ENCODE data around the gene IGSF9B.

IGSF9B gene

DNA sequence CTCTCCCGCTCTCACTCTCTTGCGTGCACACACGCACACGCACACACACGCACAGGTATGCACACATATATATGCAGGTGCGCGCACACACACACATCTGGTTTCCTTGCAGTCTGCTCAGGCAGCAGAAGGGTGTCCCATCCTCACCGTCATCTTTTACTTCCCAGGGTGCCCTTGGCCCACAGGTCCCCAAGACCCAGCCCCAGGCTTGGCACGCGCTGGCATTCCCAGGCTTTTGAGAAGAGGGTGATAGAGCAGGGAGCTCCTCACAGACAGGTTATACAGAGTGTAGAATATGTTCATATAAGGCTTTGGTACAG lies 59.5 kb downstream of the IGSF9B start:
- H3K27ac ChIP-seq (ENCODE audit: low read depth, low read length) = no peak overlapping the region
- no peak for TF ChIP-seq EZH2phosphoT487 (conservative IDR thresholded peaks at IDR 0.05; ENCODE audit: low read length)
- TF ChIP-seq, protein P1, sequence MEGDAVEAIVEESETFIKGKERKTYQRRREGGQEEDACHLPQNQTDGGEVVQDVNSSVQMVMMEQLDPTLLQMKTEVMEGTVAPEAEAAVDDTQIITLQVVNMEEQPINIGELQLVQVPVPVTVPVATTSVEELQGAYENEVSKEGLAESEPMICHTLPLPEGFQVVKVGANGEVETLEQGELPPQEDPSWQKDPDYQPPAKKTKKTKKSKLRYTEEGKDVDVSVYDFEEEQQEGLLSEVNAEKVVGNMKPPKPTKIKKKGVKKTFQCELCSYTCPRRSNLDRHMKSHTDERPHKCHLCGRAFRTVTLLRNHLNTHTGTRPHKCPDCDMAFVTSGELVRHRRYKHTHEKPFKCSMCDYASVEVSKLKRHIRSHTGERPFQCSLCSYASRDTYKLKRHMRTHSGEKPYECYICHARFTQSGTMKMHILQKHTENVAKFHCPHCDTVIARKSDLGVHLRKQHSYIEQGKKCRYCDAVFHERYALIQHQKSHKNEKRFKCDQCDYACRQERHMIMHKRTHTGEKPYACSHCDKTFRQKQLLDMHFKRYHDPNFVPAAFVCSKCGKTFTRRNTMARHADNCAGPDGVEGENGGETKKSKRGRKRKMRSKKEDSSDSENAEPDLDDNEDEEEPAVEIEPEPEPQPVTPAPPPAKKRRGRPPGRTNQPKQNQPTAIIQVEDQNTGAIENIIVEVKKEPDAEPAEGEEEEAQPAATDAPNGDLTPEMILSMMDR (IDR thresholded peaks at IDR 0.05; ENCODE audit: insufficient read depth, low read length, poor library complexity, severe bottlenecking) = no peak
- H3K36me3 ChIP-seq (ENCODE audit: low read length) = no peaks in the 10 kb centered on the region
- H3K4me3 ChIP-seq (ENCODE audit: insufficient read depth, low read length, poor library complexity, severe bottlenecking) = no peak overlapping the region
- no peak overlapping the region for H3K9ac ChIP-seq (ENCODE audit: low read length)
- H3F3A ChIP-seq (ENCODE audit: insufficient read depth) = no peaks in the 10 kb centered on the region
- no peak overlapping the region for H2AFZ ChIP-seq (ENCODE audit: low read depth, low read length, severe bottlenecking)
- H4K20me1 ChIP-seq (ENCODE audit: low read depth, low read length) = no peaks in the 10 kb centered on the region
- H3K79me2 ChIP-seq (ENCODE audit: insufficient read depth, low read length) = no peaks in the 10 kb centered on the region
- H3K9me3 ChIP-seq (ENCODE audit: insufficient read depth, low read length) = no peaks in the 10 kb centered on the region
- no peak overlapping the region for H3K4me2 ChIP-seq (ENCODE audit: low read depth, low read length, poor library complexity, severe bottlenecking)
- H3K9me2 ChIP-seq (replicated peaks; ENCODE audit: insufficient read depth, low read length) = no peaks in the 10 kb centered on the region
- H3K27me3 ChIP-seq (ENCODE audit: low read length) = no peaks in the 10 kb centered on the region

DNA sequence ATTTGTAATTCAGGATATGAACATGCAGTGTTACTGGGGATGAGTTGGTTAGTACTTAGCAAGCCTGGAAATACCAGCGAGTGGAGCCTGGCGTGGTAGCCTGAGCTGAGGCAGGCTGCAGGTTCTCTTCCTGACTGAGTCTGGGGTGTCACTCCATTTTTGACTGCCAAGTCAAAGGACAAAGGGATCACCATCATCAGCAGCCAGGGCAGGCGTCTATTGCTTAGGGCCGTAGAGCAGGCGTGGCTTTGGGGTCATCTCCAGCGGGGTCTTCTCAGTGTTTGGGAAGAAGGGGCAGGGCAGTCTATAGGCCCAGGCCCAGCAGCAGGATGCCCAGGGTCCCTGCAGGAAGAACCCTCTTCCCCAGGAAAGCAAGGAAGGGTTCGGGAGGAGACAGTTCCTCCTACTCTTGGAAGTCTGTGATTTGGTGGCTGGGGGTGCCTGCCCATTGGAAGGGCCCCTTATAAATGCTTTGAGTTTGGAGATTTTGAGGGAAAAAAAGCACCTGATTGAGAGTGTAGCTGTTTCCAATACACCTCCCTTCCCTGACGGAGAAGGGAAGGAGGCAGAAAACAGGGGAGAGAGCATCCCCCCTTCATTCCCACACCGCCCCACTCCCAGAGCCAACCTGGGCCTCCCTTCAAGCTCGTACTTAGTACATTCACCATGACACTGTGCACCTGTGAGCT lies 60.0 kb downstream of the IGSF9B start:
- no peaks in the 10 kb centered on the region for H3K9me2 ChIP-seq (replicated peaks; ENCODE audit: insufficient read depth, low read length)
- H3K9ac ChIP-seq (ENCODE audit: low read length) = no peak overlapping the region
- TF ChIP-seq, protein P1 (IDR thresholded peaks at IDR 0.05; ENCODE audit: insufficient read depth, low read length, poor library complexity, severe bottlenecking) = no peak
- TF ChIP-seq EZH2phosphoT487 (conservative IDR thresholded peaks at IDR 0.05; ENCODE audit: low read length) = no peak
- H3K4me2 ChIP-seq (ENCODE audit: low read depth, low read length, poor library complexity, severe bottlenecking) = no peak overlapping the region
- no peaks in the 10 kb centered on the region for H3K27me3 ChIP-seq (ENCODE audit: low read length)
- H3K27ac ChIP-seq (ENCODE audit: low read depth, low read length) = no peak overlapping the region
- no peaks in the 10 kb centered on the region for H3K79me2 ChIP-seq (ENCODE audit: insufficient read depth, low read length)
- no peak overlapping the region for H2AFZ ChIP-seq (ENCODE audit: low read depth, low read length, severe bottlenecking)
- no peaks in the 10 kb centered on the region for H3K36me3 ChIP-seq (ENCODE audit: low read length)
- no peaks in the 10 kb centered on the region for H3F3A ChIP-seq (ENCODE audit: insufficient read depth)
- H3K4me3 ChIP-seq (ENCODE audit: insufficient read depth, low read length, poor library complexity, severe bottlenecking) = no peak overlapping the region
- no peaks in the 10 kb centered on the region for H3K9me3 ChIP-seq (ENCODE audit: insufficient read depth, low read length)
- H4K20me1 ChIP-seq (ENCODE audit: low read depth, low read length) = no peaks in the 10 kb centered on the region

- Histone ChIP-seq H3K9ac (ENCODE audit: low read length) (no peak overlapping the region), H3K27me3 (ENCODE audit: low read length) (no peaks in the 10 kb centered on the region), H3K9me3 (ENCODE audit: insufficient read depth, low read length) (no peaks in the 10 kb centered on the region), H3K27ac (ENCODE audit: low read depth, low read length) (no peak overlapping the region), H2AFZ (ENCODE audit: low read depth, low read length, severe bottlenecking) (no peak overlapping the region), H3K4me2 (ENCODE audit: low read depth, low read length, poor library complexity, severe bottlenecking) (no peak overlapping the region), H4K20me1 (ENCODE audit: low read depth, low read length) (no peaks in the 10 kb centered on the region), H3K4me3 (ENCODE audit: insufficient read depth, low read length, poor library complexity, severe bottlenecking) (no peak overlapping the region), H3K79me2 (ENCODE audit: insufficient read depth, low read length) (no peaks in the 10 kb centered on the region), H3K9me2 (replicated peaks; ENCODE audit: insufficient read depth, low read length) (no peaks in the 10 kb centered on the region), H3F3A (ENCODE audit: insufficient read depth) (no peaks in the 10 kb centered on the region), H3K36me3 (ENCODE audit: low read length) (no peaks in the 10 kb centered on the region)
- no peak for TF ChIP-seq EZH2phosphoT487 (conservative IDR thresholded peaks at IDR 0.05; ENCODE audit: low read length)
- TF ChIP-seq, protein P1 (IDR thresholded peaks at IDR 0.05; ENCODE audit: insufficient read depth, low read length, poor library complexity, severe bottlenecking) = no peak
Observed at GRCh38 chr11:133896028-133896427, 60.7 kb downstream of the IGSF9B start.
